DND-41 (cell line): ENCODE measurements around the gene ABHD17C.

Experiments
- ATAC-seq: fragments of 200-7000 bp; cut with Tn5 transposase; 3 replicates; pipeline ENCODE4 v1.9.1; 2021; ENCODE audit warnings: low read depth; ENCODE audit not compliant: insufficient read depth
- DNase-seq: peaks from one replicate; pipeline ENCODE4 v3.0.0-alpha.2; 2020
- H2AFZ ChIP-seq: 2 replicates; pipeline ENCODE4 v1.6.0; 2012; ENCODE audit warnings: low read depth, low read length
- H3K27ac ChIP-seq: 2 replicates; pipeline ENCODE4 v1.5.1; 2012; ENCODE audit warnings: low read length, inconsistent platforms
- H3K27me3 ChIP-seq: fragments of 200-600 bp; sonication (generic); 2 replicates; pipeline ENCODE4 v1.6.0; 2012; ENCODE audit warnings: low read length, mild to moderate bottlenecking, inconsistent platforms; ENCODE audit not compliant: insufficient read depth, poor library complexity
- H3K36me3 ChIP-seq: 2 replicates; pipeline ENCODE4 v1.5.1; 2012; ENCODE audit warnings: low read length, inconsistent platforms; ENCODE audit not compliant: insufficient read depth
- H3K4me1 ChIP-seq: 2 replicates; pipeline ENCODE4 v1.5.1; 2012; ENCODE audit warnings: mild to moderate bottlenecking, low read length; ENCODE audit not compliant: insufficient read depth
- H3K4me2 ChIP-seq: 2 replicates; pipeline ENCODE4 v1.6.0; 2012; ENCODE audit warnings: mild to moderate bottlenecking, moderate library complexity, low read length, inconsistent platforms; ENCODE audit not compliant: insufficient read depth
- H3K4me3 ChIP-seq, 2 experiments: fragments of 200-600 bp in 1 of 2; shearing (Covaris generic) in 1 of 2; 2 replicates each; pipeline ENCODE4 v1.5.1; 2012 to 2016; ENCODE audit warnings: inconsistent platforms in 2 of 2, low read length in 2 of 2, mild to moderate bottlenecking in 2 of 2, low read depth in 1 of 2, moderate library complexity in 1 of 2
- H3K79me2 ChIP-seq: 2 replicates; pipeline ENCODE4 v1.6.0; 2012; ENCODE audit warnings: low read length, inconsistent platforms; ENCODE audit not compliant: insufficient read depth
- H3K9ac ChIP-seq: 2 replicates; pipeline ENCODE4 v1.6.0; 2012; ENCODE audit warnings: low read depth, mild to moderate bottlenecking, inconsistent platforms, low read length, moderate library complexity
- H3K9me3 ChIP-seq: 2 replicates; pipeline ENCODE4 v1.5.1; 2012; ENCODE audit warnings: low read length, moderate library complexity, mild to moderate bottlenecking, inconsistent platforms; ENCODE audit not compliant: insufficient read depth, severe bottlenecking
- H4K20me1 ChIP-seq: 2 replicates; pipeline ENCODE4 v1.6.0; 2012; ENCODE audit warnings: low read length; ENCODE audit not compliant: insufficient read depth
- CTCF ChIP-seq: IDR thresholded peaks from 2 replicates; pipeline ENCODE4 v1.5.1; 2012; ENCODE audit warnings: borderline replicate concordance, low read length, moderate library complexity, mild to moderate bottlenecking; ENCODE audit not compliant: poor library complexity, severe bottlenecking; ENCODE audit errors: extremely low read depth
- EZH2 ChIP-seq: IDR thresholded peaks from 3 replicates; pipeline ENCODE4 v1.6.1; 2012; ENCODE audit warnings: borderline replicate concordance, low read depth, mild to moderate bottlenecking, moderate library complexity, low read length, inconsistent platforms; ENCODE audit not compliant: severe bottlenecking

The ABHD17C gene

GRCh38 chr15:80749589-80749988 is 54.5 kb downstream of the ABHD17C start:
- TF ChIP-seq EZH2 (no peak), CTCF (no peak)
- DNase-seq: no peak
- H3K79me2 ChIP-seq: no peaks in the 10 kb centered on the region
- H3K4me3 ChIP-seq: no peak overlapping the region
- H3K27ac ChIP-seq: no peak overlapping the region
- H3K36me3 ChIP-seq: no peaks in the 10 kb centered on the region
- no peaks in the 10 kb centered on the region for H3K9me3 ChIP-seq
- no peak for ATAC-seq
- H4K20me1 ChIP-seq: no peaks in the 10 kb centered on the region
- H3K27me3 ChIP-seq: no peaks in the 10 kb centered on the region
- H3K4me2 ChIP-seq: no peak overlapping the region
- H3K9ac ChIP-seq: no peak overlapping the region
- H3K4me1 ChIP-seq: no peaks in the 10 kb centered on the region
- no peak overlapping the region for H2AFZ ChIP-seq

- H3K4me1 ChIP-seq: no peaks in the 10 kb centered on the region
- TF ChIP-seq CTCF: no peak
- TF ChIP-seq EZH2: no peak
- H3K9me3 ChIP-seq: no peaks in the 10 kb centered on the region
- H3K9ac ChIP-seq: no peak overlapping the region
- no peaks in the 10 kb centered on the region for H4K20me1 ChIP-seq
- H3K4me3 ChIP-seq: no peak overlapping the region
- H3K36me3 ChIP-seq: no peaks in the 10 kb centered on the region
- no peaks in the 10 kb centered on the region for H3K79me2 ChIP-seq
- H3K27me3 ChIP-seq: no peaks in the 10 kb centered on the region
- DNase-seq (no peak), ATAC-seq (no peak)
- H2AFZ ChIP-seq: no peak overlapping the region
- no peak overlapping the region for H3K27ac ChIP-seq
- no peak overlapping the region for H3K4me2 ChIP-seq
Measured at GRCh38 chr15:80750575-80750974, 55.5 kb downstream of the ABHD17C start.

GRCh38 chr15:80752204-80752603 is 57.1 kb downstream of the ABHD17C start:
- H3K79me2 ChIP-seq: no peaks in the 10 kb centered on the region
- H3K9ac ChIP-seq: no peak overlapping the region
- H3K27me3 ChIP-seq: peaks cover under 1% of the 10 kb centered on the region
- no peak overlapping the region for H3K4me2 ChIP-seq
- no peaks in the 10 kb centered on the region for H3K36me3 ChIP-seq
- H4K20me1 ChIP-seq: no peaks in the 10 kb centered on the region
- H3K27ac ChIP-seq: no peak overlapping the region
- TF ChIP-seq EZH2 (no peak), CTCF (no peak)
- no peaks in the 10 kb centered on the region for H3K4me1 ChIP-seq
- H3K9me3 ChIP-seq: no peaks in the 10 kb centered on the region
- ATAC-seq (no peak), DNase-seq (no peak)
- H2AFZ ChIP-seq: no peak overlapping the region
- no peak overlapping the region for H3K4me3 ChIP-seq

GRCh38 chr15:80753161-80753560 is 58.1 kb downstream of the ABHD17C start:
- H4K20me1 ChIP-seq: no peaks in the 10 kb centered on the region
- H3K36me3 ChIP-seq: no peaks in the 10 kb centered on the region
- no peak overlapping the region for H3K4me2 ChIP-seq
- no peak for ATAC-seq
- no peak overlapping the region for H2AFZ ChIP-seq
- H3K27ac ChIP-seq: no peak overlapping the region
- H3K79me2 ChIP-seq: no peaks in the 10 kb centered on the region
- DNase-seq: no peak
- no peaks in the 10 kb centered on the region for H3K9me3 ChIP-seq
- H3K4me1 ChIP-seq: no peaks in the 10 kb centered on the region
- H3K27me3 ChIP-seq: peaks cover 8% of the 10 kb centered on the region
- no peak overlapping the region for H3K9ac ChIP-seq
- TF ChIP-seq CTCF (no peak), EZH2 (no peak)
- no peak overlapping the region for H3K4me3 ChIP-seq
